Measurements from ENCODE around the gene ABCC4.

Gene ABCC4

GRCh38 chr13:95258098-95258497 lies 43.2 kb downstream of the ABCC4 start:
- DNase-seq = no peak

- no peak for DNase-seq
Measured at GRCh38 chr13:95256091-95256490, 45.2 kb downstream of the ABCC4 start.

GRCh38 chr13:95255072-95255732 lies 46.0 kb downstream of the ABCC4 start:
- no peak for DNase-seq

- no peak for DNase-seq
Measured at GRCh38 chr13:95254339-95254738, 46.9 kb downstream of the ABCC4 start.

- DNase-seq = no peak
Measured at GRCh38 chr13:95253033-95253432, 48.2 kb downstream of the ABCC4 start.

- DNase-seq = no peak
Measured at GRCh38 chr13:95251641-95252040, 49.6 kb downstream of the ABCC4 start.

GRCh38 chr13:95250961-95251360 lies 50.3 kb downstream of the ABCC4 start:
- DNase-seq = no peak

GRCh38 chr13:95248953-95249352 lies 52.3 kb downstream of the ABCC4 start:
- DNase-seq = no peak

GRCh38 chr13:95247852-95248251 lies 53.4 kb downstream of the ABCC4 start:
- DNase-seq = no peak

GRCh38 chr13:95247171-95247570 lies 54.1 kb downstream of the ABCC4 start:
- no peak for DNase-seq

- DNase-seq = peak; percentile 80
Measured at GRCh38 chr13:95246292-95247082, 54.8 kb downstream of the ABCC4 start.

GRCh38 chr13:95245071-95245470 lies 56.2 kb downstream of the ABCC4 start:
- no peak for DNase-seq

- no peak for DNase-seq
Measured at GRCh38 chr13:95243207-95243606, 58.0 kb downstream of the ABCC4 start.

- no peak for DNase-seq
Measured at GRCh38 chr13:95241321-95241720, 59.9 kb downstream of the ABCC4 start.

GRCh38 chr13:95239283-95239682 lies 62.0 kb downstream of the ABCC4 start:
- no peak for DNase-seq

- DNase-seq = no peak
Measured at GRCh38 chr13:95237310-95237870, 63.9 kb downstream of the ABCC4 start.

- no peak for DNase-seq
Measured at GRCh38 chr13:95236774-95237173, 64.5 kb downstream of the ABCC4 start.

GRCh38 chr13:95235974-95236373 lies 65.3 kb downstream of the ABCC4 start:
- peak; percentile 54 for DNase-seq

GRCh38 chr13:95235199-95235756 lies 66.0 kb downstream of the ABCC4 start:
- peak; percentile 33 for DNase-seq

GRCh38 chr13:95234242-95234641 lies 67.0 kb downstream of the ABCC4 start:
- DNase-seq = no peak

GRCh38 chr13:95233026-95233635 lies 68.1 kb downstream of the ABCC4 start:
- DNase-seq = peak; percentile 39

GRCh38 chr13:95231393-95231792 lies 69.9 kb downstream of the ABCC4 start:
- no peak for DNase-seq

- DNase-seq = no peak
Measured at GRCh38 chr13:95229855-95230254, 71.4 kb downstream of the ABCC4 start.
